Stimulated activated CD4-positive, alpha-beta T cell treated with anti-CD3 and anti-CD28 coated beads, TNF-alpha, amount 100 ng/mL, for 4 hours (primary cell): Measurements from ENCODE around the gene SND1.

Experiments used
- DNase-seq, 3 experiments: peaks; one replicate each; pipeline ENCODE4 v3.0.0-alpha.2; 2020; ENCODE audit warnings: low read depth in 3 of 3

The SND1 gene

GRCh38 chr7:127995881-127996215 is 343.9 kb downstream of the SND1 start:
- DNase-seq, result no peak

- DNase-seq, result no peak
Measured at GRCh38 chr7:127996253-127997071, 344.5 kb downstream of the SND1 start.

- no peak for DNase-seq
Measured at GRCh38 chr7:127997226-127997922, 345.4 kb downstream of the SND1 start.

- no peak for DNase-seq
Measured at GRCh38 chr7:127998671-127999070, 346.7 kb downstream of the SND1 start.

- no peak for DNase-seq
Measured at GRCh38 chr7:128000048-128000447, 348.1 kb downstream of the SND1 start.

GRCh38 chr7:128000854-128001265 is 348.9 kb downstream of the SND1 start:
- no peak for DNase-seq

- no peak for DNase-seq
Measured at GRCh38 chr7:128003167-128003566, 351.2 kb downstream of the SND1 start.

GRCh38 chr7:128003787-128004186 is 351.8 kb downstream of the SND1 start:
- DNase-seq, result no peak

GRCh38 chr7:128004623-128005022 is 352.6 kb downstream of the SND1 start:
- no peak for DNase-seq

- DNase-seq, result no peak
Measured at GRCh38 chr7:128005117-128005516, 353.1 kb downstream of the SND1 start.

- DNase-seq, result no peak
Measured at GRCh38 chr7:128005759-128006159, 353.8 kb downstream of the SND1 start.

GRCh38 chr7:128006550-128007302 is 354.7 kb downstream of the SND1 start:
- no peak for DNase-seq

GRCh38 chr7:128007303-128007680 is 355.3 kb downstream of the SND1 start:
- no peak for DNase-seq

GRCh38 chr7:128008141-128008540 is 356.1 kb downstream of the SND1 start:
- DNase-seq, result no peak

GRCh38 chr7:128008744-128009143 is 356.8 kb downstream of the SND1 start:
- no peak for DNase-seq

GRCh38 chr7:128010391-128011127 is 358.6 kb downstream of the SND1 start:
- DNase-seq, result no peak

- no peak for DNase-seq
Measured at GRCh38 chr7:128011131-128011661, 359.2 kb downstream of the SND1 start.

- no peak for DNase-seq
Measured at GRCh38 chr7:128014811-128015210, 362.8 kb downstream of the SND1 start.

GRCh38 chr7:128017460-128017859 is 365.5 kb downstream of the SND1 start:
- DNase-seq, result no peak

GRCh38 chr7:128017862-128018845 is 366.2 kb downstream of the SND1 start:
- no peak for DNase-seq
